ENCODE results near the gene TMEM259.

TMEM259 gene

DNA sequence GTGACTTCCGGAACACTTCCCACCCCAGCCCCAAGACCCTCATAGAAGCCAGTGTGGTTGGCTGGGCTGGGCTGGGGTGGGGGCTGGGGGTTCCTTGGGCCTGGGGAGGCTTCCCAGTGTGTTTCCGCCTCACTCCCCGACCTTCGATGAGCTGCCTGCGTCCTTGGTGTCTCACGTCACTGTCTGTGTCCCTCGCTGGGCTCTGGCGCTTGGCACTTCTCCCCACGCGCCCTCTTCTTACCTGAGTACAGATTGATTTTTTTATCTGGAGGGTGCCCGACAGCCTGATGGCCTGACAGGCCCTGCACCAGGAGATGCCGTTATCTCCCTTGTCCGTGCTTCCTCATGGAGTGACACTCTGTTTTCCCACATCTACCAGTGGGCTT, 28.3 kb downstream of the TMEM259 start:
- TF ChIP-seq, protein P1, sequence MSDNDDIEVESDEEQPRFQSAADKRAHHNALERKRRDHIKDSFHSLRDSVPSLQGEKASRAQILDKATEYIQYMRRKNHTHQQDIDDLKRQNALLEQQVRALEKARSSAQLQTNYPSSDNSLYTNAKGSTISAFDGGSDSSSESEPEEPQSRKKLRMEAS (IDR thresholded peaks at IDR 0.05) = no peak
- TF ChIP-seq CREB1 (IDR thresholded peaks at IDR 0.05; ENCODE audit: low read depth) (no peak), FOXM1 (IDR thresholded peaks at IDR 0.05; ENCODE audit: borderline replicate concordance, low read depth) (no peak), TAF1 (IDR thresholded peaks at IDR 0.05; ENCODE audit: low read depth) (no peak)

DNA sequence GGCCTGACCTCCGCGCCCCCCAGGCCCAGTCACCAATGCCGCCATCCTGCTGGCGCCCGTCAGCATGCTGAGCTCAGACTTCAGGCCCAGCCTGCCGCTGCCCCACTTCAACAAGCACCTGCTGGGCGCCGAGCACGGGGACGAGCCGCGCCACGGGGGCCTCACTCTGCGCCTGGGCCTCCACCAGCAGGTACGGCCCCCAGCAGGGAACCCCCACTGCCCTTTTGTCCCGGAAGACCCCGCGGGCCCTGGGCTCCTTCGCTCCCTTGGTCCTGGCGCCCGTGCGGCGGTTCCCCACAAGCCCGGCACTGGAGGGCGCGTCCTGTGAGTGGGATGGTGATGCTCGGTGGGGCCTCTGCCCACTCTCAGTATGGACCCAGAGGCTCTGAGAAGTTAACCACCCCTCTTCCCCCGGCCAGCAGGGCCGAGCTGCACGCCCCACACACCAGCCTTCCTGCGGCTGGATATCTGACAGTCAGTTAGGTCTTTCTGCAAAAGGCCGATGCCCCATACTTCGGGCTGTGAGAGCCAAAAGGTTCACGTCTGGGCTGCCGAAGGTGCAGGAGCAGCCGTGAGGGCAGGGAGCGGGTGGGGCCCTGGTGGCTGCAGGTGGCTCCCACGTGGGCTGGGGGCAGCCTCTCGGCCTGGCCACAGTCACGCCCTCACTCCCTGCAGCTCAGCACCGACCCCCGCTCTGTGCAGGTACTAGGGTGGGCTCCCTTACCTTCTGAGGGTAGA, 28.8 kb downstream of the TMEM259 start:
- TF ChIP-seq CREB1 (IDR thresholded peaks at IDR 0.05; ENCODE audit: low read depth) = no peak
- no peak for TF ChIP-seq REST (IDR thresholded peaks at IDR 0.05; ENCODE audit: low read depth)
- TF ChIP-seq TAF1 (IDR thresholded peaks at IDR 0.05; ENCODE audit: low read depth) = no peak
- TF ChIP-seq RAD21 (IDR thresholded peaks at IDR 0.05; ENCODE audit: low read depth) = no peak
- no peak for TF ChIP-seq FOXM1 (IDR thresholded peaks at IDR 0.05; ENCODE audit: borderline replicate concordance, low read depth)
- no peak for TF ChIP-seq TCF12 (IDR thresholded peaks at IDR 0.05; ENCODE audit: low read depth)
- TF ChIP-seq EP300 (IDR thresholded peaks at IDR 0.05; ENCODE audit: borderline replicate concordance) = no peak
- no peak for TF ChIP-seq ZBTB7A (IDR thresholded peaks at IDR 0.05; ENCODE audit: low read depth)
- no peak for TF ChIP-seq YY1 (IDR thresholded peaks at IDR 0.05; ENCODE audit: low read depth)
- TF ChIP-seq CEBPB (IDR thresholded peaks at IDR 0.05) = no peak
- no peak for TF ChIP-seq NFIC (IDR thresholded peaks at IDR 0.05)
- no peak for TF ChIP-seq EGR1 (IDR thresholded peaks at IDR 0.05)
- TF ChIP-seq, protein P1 (IDR thresholded peaks at IDR 0.05) = no peak
- TF ChIP-seq TEAD4 (IDR thresholded peaks at IDR 0.05) = no peak

GRCh38 chr19:991174-991931, 29.6 kb downstream of the TMEM259 start:
- TF ChIP-seq ZBTB7A (IDR thresholded peaks at IDR 0.05; ENCODE audit: low read depth) (peak; percentile 56; the same call in 1 of the 2 replicates), FOXM1 (IDR thresholded peaks at IDR 0.05; ENCODE audit: borderline replicate concordance, low read depth) (no peak), TCF12 (IDR thresholded peaks at IDR 0.05; ENCODE audit: low read depth) (no peak), EGR1 (IDR thresholded peaks at IDR 0.05) (peak; percentile 37; the same call in 1 of the 2 replicates), TEAD4 (IDR thresholded peaks at IDR 0.05) (no peak), NFIC (IDR thresholded peaks at IDR 0.05) (peak; percentile 71), CREB1 (IDR thresholded peaks at IDR 0.05; ENCODE audit: low read depth) (no peak), YY1 (IDR thresholded peaks at IDR 0.05; ENCODE audit: low read depth) (no peak)
- TF ChIP-seq, protein P1 (IDR thresholded peaks at IDR 0.05) = peak; percentile 57; the same call in 1 of the 2 replicates

- no peak for TF ChIP-seq YY1 (IDR thresholded peaks at IDR 0.05; ENCODE audit: low read depth)
- TF ChIP-seq EGR1 (IDR thresholded peaks at IDR 0.05) = peak; percentile 19; the same call in 1 of the 2 replicates
- no peak for TF ChIP-seq REST (IDR thresholded peaks at IDR 0.05; ENCODE audit: low read depth)
- no peak for TF ChIP-seq ZBTB7A (IDR thresholded peaks at IDR 0.05; ENCODE audit: low read depth)
- no peak for TF ChIP-seq CEBPB (IDR thresholded peaks at IDR 0.05)
Observed at GRCh38 chr19:990746-991145, 30.2 kb downstream of the TMEM259 start.

DNA sequence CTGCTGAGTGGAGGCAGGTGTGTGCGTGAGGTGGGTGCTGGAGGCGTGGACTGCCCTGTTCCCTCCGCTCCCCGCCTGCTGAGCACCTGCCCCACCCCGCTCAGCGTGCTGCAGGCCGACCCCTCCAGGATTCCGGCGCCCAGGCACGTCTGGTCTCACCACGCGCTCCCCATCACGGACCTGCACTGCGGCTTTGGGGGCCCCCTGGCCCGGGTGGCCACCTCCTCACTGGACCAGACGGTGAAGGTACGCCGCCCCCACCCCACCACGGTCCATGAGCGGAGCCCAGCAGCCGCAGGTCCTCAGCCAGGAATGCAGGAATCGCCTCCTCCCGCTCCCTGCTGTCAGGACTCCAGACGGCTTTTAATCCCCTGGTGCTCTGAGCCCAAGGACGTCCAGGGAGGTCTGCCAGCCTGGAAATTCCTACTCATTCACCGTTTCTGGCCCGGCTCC, 30.8 kb downstream of the TMEM259 start:
- peak; percentile 10; the same call in 1 of the 2 replicates for TF ChIP-seq EGR1 (IDR thresholded peaks at IDR 0.05)
- peak; percentile 39; the same call in 1 of the 2 replicates for TF ChIP-seq FOXM1 (IDR thresholded peaks at IDR 0.05; ENCODE audit: borderline replicate concordance, low read depth)
- peak; percentile 93 for TF ChIP-seq TEAD4 (IDR thresholded peaks at IDR 0.05)
- no peak for TF ChIP-seq CREB1 (IDR thresholded peaks at IDR 0.05; ENCODE audit: low read depth)
- peak; percentile 86 for TF ChIP-seq EP300 (IDR thresholded peaks at IDR 0.05; ENCODE audit: borderline replicate concordance)
- TF ChIP-seq, protein P1 (IDR thresholded peaks at IDR 0.05) = peak; percentile 80
- peak; percentile 88 for TF ChIP-seq NFIC (IDR thresholded peaks at IDR 0.05)
- TF ChIP-seq RAD21 (IDR thresholded peaks at IDR 0.05; ENCODE audit: low read depth) = no peak
- TF ChIP-seq TCF12 (IDR thresholded peaks at IDR 0.05; ENCODE audit: low read depth) = peak; percentile 91
- TF ChIP-seq ZBTB7A (IDR thresholded peaks at IDR 0.05; ENCODE audit: low read depth) = peak; percentile 96; the same call in 1 of the 2 replicates
- no peak for TF ChIP-seq REST (IDR thresholded peaks at IDR 0.05; ENCODE audit: low read depth)
- TF ChIP-seq YY1 (IDR thresholded peaks at IDR 0.05; ENCODE audit: low read depth) = no peak
- no peak for TF ChIP-seq CEBPB (IDR thresholded peaks at IDR 0.05)
- peak; percentile 26; the same call in 1 of the 2 replicates for TF ChIP-seq TAF1 (IDR thresholded peaks at IDR 0.05; ENCODE audit: low read depth)
- TF ChIP-seq, protein P2, sequence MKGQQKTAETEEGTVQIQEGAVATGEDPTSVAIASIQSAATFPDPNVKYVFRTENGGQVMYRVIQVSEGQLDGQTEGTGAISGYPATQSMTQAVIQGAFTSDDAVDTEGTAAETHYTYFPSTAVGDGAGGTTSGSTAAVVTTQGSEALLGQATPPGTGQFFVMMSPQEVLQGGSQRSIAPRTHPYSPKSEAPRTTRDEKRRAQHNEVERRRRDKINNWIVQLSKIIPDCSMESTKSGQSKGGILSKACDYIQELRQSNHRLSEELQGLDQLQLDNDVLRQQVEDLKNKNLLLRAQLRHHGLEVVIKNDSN (IDR thresholded peaks at IDR 0.05) = peak; percentile 41; the same call in 1 of the 2 replicates

Data from Ishikawa (cell line).